DOHH2 (cell line): ENCODE results near the gene ASCC2.
"Not testable (repeated sequence)": the region's sequence is repeated elsewhere in the genome, so short reads cannot be mapped to it uniquely, and the experiment has no call there.

Source experiments
- H3F3A ChIP-seq: fragments of 200-600 bp; sonication (generic), shearing (Covaris generic); 2 replicates; pipeline ENCODE4 v1.6.0; 2016; ENCODE audit warnings: antibody characterized with exemption, mild to moderate bottlenecking; ENCODE audit not compliant: control insufficient read depth, insufficient read depth
- H3K27ac ChIP-seq: fragments of 200-600 bp; sonication (generic); 2 replicates; pipeline ENCODE4 v1.5.1; 2014; ENCODE audit warnings: low read depth, mild to moderate bottlenecking, low read length, moderate library complexity
- H3K27me3 ChIP-seq: fragments of 200-600 bp; sonication (generic); 2 replicates; pipeline ENCODE4 v1.6.1; 2014; ENCODE audit warnings: mild to moderate bottlenecking, low read length, mixed read lengths; ENCODE audit not compliant: control insufficient read depth
- H3K36me3 ChIP-seq: fragments of 200-600 bp; sonication (generic); 2 replicates; pipeline ENCODE4 v1.6.1; 2014; ENCODE audit warnings: mild to moderate bottlenecking, low read length, moderate library complexity, mixed read lengths; ENCODE audit not compliant: control insufficient read depth
- H3K4me1 ChIP-seq: fragments of 200-600 bp; sonication (generic); 2 replicates; pipeline ENCODE4 v1.6.1; 2014; ENCODE audit warnings: mild to moderate bottlenecking, low read length, mixed read lengths; ENCODE audit not compliant: control insufficient read depth
- H3K4me2 ChIP-seq: fragments of 200-600 bp; sonication (generic); 2 replicates; pipeline ENCODE4 v1.6.0; 2014; ENCODE audit warnings: mild to moderate bottlenecking, low read length, moderate library complexity
- H3K4me3 ChIP-seq: fragments of 200-600 bp; sonication (generic); 2 replicates; pipeline ENCODE4 v1.5.1; 2014; ENCODE audit warnings: mild to moderate bottlenecking, low read length, mixed read lengths
- H3K79me2 ChIP-seq: fragments of 200-600 bp; sonication (generic); 2 replicates; pipeline ENCODE4 v1.6.1; 2014; ENCODE audit warnings: mild to moderate bottlenecking, low read length, mixed read lengths; ENCODE audit not compliant: control insufficient read depth
- H3K9me2 ChIP-seq: fragments of 200-600 bp; sonication (generic); replicated peaks from 2 replicates; pipeline ENCODE4 v1.6.1; 2014; ENCODE audit warnings: mild to moderate bottlenecking, low read length, mixed read lengths; ENCODE audit not compliant: control insufficient read depth
- H3K9me3 ChIP-seq: fragments of 200-600 bp; sonication (generic); 2 replicates; pipeline ENCODE4 v1.6.1; 2014; ENCODE audit warnings: antibody characterized with exemption, low read length, mixed read lengths; ENCODE audit not compliant: control insufficient read depth, insufficient read depth
- H4K20me1 ChIP-seq: fragments of 200-600 bp; sonication (generic); 2 replicates; pipeline ENCODE4 v1.6.0; 2014; ENCODE audit warnings: low read depth, mild to moderate bottlenecking, antibody characterized with exemption, low read length, moderate library complexity; ENCODE audit not compliant: control insufficient read depth, insufficient read depth
- EZH2phosphoT487 ChIP-seq: fragments of 200-600 bp; sonication (generic); IDR thresholded peaks from 2 replicates; pipeline ENCODE4 v1.6.1; 2017; ENCODE audit warnings: borderline replicate concordance, mild to moderate bottlenecking, antibody characterized with exemption, low read length, moderate library complexity, mixed read lengths
- TF ChIP-seq, protein P1 (sequence below): fragments of 200-600 bp; sonication (generic); IDR thresholded peaks from one replicate; pipeline ENCODE4 v1.5.1; 2014; ENCODE audit warnings: antibody characterized with exemption, mild to moderate bottlenecking, low read depth, low read length; ENCODE audit not compliant: poor library complexity, severe bottlenecking

The ASCC2 gene

DNA sequence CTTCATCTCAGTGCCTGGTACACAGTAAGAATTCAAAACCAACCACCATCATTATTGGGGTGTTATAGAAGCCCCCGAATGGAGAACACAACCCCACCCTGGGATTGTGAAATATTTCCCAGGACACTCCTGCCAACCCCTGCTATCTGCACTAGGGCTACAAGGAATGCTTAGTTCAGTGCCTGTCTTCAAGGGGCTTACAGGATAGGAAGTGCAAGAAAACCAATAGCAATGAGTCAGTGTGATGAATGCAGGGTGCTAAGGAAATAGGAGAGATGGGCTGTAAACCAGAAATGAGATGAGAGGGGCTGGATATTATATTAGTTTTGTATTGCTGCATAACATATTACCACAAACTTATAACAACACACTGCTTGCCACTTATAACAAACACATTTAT lies 965 bp upstream of the ASCC2 start:
- Histone ChIP-seq H3K27ac (no peak overlapping the region), H3K4me2 (peak overlapping the region; percentile 81)

DNA sequence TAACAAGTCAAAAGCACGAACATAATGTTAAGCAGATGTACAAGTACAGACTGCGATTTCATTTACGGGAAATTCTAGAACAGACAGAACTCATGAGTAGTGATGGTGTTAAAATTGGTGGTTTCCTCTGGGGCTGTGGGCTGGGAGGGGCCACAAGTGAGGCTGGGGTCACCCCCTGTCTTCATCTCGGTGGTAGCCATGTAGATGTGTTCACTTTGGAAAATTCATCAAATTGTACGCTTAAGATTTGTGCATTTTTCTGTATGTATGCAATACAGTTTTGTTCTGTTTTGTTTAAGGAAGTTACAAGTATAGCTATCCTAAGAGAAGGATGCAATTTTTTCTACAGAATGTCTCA lies 504 bp upstream of the ASCC2 start:
- TF ChIP-seq, protein P1, sequence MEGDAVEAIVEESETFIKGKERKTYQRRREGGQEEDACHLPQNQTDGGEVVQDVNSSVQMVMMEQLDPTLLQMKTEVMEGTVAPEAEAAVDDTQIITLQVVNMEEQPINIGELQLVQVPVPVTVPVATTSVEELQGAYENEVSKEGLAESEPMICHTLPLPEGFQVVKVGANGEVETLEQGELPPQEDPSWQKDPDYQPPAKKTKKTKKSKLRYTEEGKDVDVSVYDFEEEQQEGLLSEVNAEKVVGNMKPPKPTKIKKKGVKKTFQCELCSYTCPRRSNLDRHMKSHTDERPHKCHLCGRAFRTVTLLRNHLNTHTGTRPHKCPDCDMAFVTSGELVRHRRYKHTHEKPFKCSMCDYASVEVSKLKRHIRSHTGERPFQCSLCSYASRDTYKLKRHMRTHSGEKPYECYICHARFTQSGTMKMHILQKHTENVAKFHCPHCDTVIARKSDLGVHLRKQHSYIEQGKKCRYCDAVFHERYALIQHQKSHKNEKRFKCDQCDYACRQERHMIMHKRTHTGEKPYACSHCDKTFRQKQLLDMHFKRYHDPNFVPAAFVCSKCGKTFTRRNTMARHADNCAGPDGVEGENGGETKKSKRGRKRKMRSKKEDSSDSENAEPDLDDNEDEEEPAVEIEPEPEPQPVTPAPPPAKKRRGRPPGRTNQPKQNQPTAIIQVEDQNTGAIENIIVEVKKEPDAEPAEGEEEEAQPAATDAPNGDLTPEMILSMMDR = no peak
- TF ChIP-seq EZH2phosphoT487 = no peak
- H3K4me3 ChIP-seq = peak overlapping the region; percentile 100
- H3K27me3 ChIP-seq = no peaks in the 10 kb centered on the region
- no peaks in the 10 kb centered on the region for H3F3A ChIP-seq
- peak overlapping the region; percentile 81 for H3K4me2 ChIP-seq
- peaks cover 15% of the 10 kb centered on the region for H3K36me3 ChIP-seq
- peaks cover 18% of the 10 kb centered on the region for H3K4me1 ChIP-seq
- no peaks in the 10 kb centered on the region for H3K9me3 ChIP-seq
- peaks cover 35% of the 10 kb centered on the region for H3K79me2 ChIP-seq
- H3K9me2 ChIP-seq = no peaks in the 10 kb centered on the region
- 0 out of 2 replicates have a peak, but pooled peaks cover 3% of the 10 kb centered on the region for H4K20me1 ChIP-seq
- peak overlapping the region; percentile 1; the same call in 1 of the 2 replicates for H3K27ac ChIP-seq

More for the DNA sequence above, 965 bp upstream of the ASCC2 start:
- no peak for TF ChIP-seq EZH2phosphoT487
- TF ChIP-seq, protein P1 = no peak
- Histone ChIP-seq H3K36me3 (peaks cover 11% of the 10 kb centered on the region), H3K9me2 (no peaks in the 10 kb centered on the region), H4K20me1 (0 out of 2 replicates have a peak, but pooled peaks cover 3% of the 10 kb centered on the region), H3K79me2 (peaks cover 35% of the 10 kb centered on the region), H3F3A (no peaks in the 10 kb centered on the region), H3K4me1 (peaks cover 18% of the 10 kb centered on the region), H3K27me3 (no peaks in the 10 kb centered on the region), H3K9me3 (no peaks in the 10 kb centered on the region), H3K4me3 (peak overlapping the region; percentile 100)

DNA sequence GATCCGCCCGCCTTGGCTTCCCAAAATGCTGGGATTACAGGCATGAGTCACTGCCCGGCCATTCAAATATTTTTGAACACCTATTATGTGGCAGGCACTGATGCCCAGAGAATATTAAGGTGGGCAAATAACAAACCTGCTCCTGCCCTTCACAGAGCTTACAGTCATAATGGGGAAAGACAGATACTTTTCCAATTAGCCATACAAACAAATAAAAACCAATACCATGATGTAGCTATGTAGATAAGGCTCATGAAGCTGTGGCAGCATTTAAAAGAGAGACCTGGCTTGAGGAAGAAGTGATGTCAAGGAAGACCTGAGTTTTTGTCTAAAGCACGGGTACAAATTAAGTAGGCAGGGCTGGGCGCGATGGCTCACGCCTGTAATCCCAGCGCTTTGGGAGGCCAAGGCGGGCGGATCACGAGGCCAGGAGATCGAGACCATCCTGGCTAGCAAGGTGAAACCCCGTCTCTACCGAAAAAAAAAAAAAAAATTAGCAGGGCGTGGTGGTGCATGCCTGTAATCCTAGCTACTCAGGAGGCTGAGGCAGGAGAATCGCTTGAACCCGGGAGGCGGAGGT lies 1.2 kb downstream of the ASCC2 start:
- H3K27me3 ChIP-seq, H3K27ac ChIP-seq, H3K9me2 ChIP-seq, H3F3A ChIP-seq, H3K9me3 ChIP-seq, H4K20me1 ChIP-seq: not testable (repeated sequence)
- peaks cover 27% of the 10 kb centered on the region for H3K36me3 ChIP-seq
- H3K79me2 ChIP-seq = peaks cover 35% of the 10 kb centered on the region
- H3K4me1 ChIP-seq = peaks cover 18% of the 10 kb centered on the region
- H3K4me3 ChIP-seq = peak overlapping the region; percentile 100
- H3K4me2 ChIP-seq = peak overlapping the region; percentile 81

DNA sequence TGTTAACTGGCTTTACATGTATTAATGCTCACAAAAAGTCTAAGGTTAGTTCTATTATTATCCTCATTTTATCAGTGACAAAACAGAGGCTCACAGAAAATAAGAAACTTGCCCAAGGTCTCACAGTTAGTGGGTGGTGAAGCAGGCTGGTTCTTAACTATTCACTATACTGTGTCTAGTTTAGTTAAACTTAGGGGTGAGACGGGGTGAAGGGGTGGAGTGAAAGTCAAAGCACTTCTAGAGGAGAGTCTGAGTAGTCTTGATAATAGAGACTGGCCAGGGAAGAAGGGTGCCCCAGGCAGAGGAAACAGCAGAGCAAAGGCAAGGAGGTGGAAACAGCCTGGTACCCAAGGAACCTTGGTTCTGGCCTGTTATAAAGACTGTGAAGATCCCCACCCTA lies 4.0 kb downstream of the ASCC2 start:
- Histone ChIP-seq H3K79me2 (peaks cover 35% of the 10 kb centered on the region), H3K27me3 (no peaks in the 10 kb centered on the region), H3F3A (no peaks in the 10 kb centered on the region), H4K20me1 (0 out of 2 replicates have a peak, but pooled peaks cover 3% of the 10 kb centered on the region), H3K9me3 (no peaks in the 10 kb centered on the region), H3K27ac (no peak overlapping the region), H3K4me1 (peaks cover 17% of the 10 kb centered on the region), H3K4me2 (no peak overlapping the region), H3K36me3 (peaks cover 49% of the 10 kb centered on the region), H3K4me3 (no peak overlapping the region), H3K9me2 (no peaks in the 10 kb centered on the region)
- TF ChIP-seq EZH2phosphoT487 = no peak
- TF ChIP-seq, protein P1 = no peak
